Measurements from ENCODE around the gene MARCHF4.

Gene MARCHF4

DNA sequence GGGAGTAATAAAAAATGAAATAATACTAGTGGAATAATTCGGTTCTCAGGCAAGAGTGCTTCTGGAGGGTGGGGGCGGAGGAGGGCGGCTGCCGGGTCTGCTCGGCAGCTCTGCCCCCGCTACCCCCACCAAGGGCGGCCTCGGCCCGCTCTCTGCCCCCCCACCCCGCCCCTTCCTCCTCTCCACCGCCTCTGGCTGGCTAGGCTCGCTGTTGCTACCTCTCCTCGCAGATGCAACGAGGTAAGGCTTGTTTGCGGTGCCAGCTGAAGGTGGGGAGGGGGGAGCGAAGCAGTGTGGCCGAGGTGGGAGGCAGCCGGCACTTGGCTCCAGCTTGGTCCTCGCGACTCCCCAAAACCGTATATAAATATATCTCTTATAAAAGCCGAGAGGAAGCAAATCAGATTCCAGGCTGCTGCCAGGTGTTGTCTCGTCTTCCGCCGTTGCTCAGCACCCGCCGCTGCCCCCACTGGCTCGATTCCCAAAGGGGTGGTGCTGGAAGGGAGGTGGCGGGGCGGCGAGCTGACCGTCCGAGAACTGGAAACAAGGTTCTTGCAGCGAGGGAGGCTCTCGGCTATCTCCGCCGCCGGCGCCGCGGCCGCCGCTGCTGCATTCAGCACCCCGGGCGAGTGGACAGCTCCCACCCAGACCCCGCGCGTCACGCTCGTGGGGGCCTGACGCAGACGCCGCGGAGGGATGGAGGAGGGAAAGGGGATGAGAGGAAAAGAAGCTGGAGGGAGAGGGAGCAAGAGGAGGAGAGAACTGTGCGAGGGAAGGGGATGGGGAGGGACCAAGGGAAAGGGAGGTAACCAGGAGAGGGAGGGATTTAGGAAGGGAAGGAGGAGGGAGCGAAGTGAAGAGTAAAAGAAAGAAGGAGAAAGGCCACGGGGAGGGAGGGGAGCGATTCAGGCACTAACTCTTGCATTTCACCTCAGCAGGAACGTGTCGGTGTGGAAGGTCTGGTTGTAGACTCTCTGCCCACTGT lies at the start of gene MARCHF4:
MARCHF4 (minus strand) TSS at position 763 of the 982 bp plus-strand sequence. CDS start 2,223 bp downstream, outside the sequence.
- DNase-seq (ENCODE audit: low spot score) = peak; percentile 20

- DNase-seq (ENCODE audit: low spot score) = no peak
These were observed 48.3 kb upstream of the MARCHF4 start for GRCh38 chr2:216420367-216421101.

DNA sequence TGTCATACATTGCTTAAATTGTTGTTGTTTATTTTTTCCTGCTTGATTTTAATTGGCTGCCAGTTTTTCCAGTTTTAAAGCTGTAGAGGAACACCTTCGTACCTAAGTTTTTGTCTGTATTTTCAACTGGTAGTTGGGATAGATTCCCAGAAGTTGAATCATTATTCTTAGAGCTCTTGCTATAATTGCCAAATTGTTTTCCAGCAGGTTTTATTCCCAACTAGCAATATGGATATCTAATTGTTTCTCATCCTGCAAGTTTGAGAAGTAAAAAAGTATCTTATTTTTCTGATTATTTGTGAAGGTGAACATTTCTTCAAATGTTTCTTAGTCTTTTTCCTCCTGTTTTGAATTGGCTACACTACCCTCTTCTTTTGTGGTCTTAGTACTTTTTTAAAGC lies 46.7 kb upstream of the MARCHF4 start:
- no peak for DNase-seq (ENCODE audit: low spot score)

DNA sequence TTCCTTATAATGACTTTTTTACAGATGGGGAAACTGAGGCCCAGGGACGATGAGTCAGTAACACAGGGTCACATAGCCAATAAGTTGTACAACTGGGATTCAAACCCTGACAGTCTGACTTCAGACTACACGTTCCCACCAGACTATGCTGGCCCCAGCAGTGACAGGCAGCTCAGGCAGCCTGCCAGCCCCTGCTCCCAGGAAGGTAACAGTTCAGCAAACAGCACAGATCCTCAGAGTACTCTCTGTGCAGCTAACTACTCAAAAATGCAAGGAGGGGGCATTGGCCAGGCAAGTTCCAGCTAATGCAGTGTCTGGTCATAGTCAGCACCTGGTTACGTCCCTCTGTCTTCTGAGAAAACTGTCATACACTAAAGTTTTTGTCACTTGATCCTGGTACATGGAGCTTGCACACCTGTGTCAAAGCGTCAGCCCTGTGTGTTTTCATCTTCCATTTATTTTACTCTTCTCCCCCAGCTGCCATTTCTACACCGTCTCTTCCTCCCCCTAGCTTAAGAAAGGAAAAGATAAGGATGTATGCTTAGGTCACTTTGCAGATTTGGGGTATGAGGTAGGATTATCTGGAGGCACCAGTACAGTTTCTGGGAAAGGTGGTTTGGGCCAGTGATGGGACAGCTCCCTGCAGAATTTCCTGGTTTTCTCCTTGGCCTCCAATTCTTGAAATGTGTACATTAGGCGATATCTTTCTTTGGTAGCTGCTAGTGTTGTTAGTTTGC lies 44.5 kb upstream of the MARCHF4 start:
- DNase-seq (ENCODE audit: low spot score) = no peak

GRCh38 chr2:216415541-216415940 lies 43.3 kb upstream of the MARCHF4 start:
- DNase-seq (ENCODE audit: low spot score) = no peak

DNA sequence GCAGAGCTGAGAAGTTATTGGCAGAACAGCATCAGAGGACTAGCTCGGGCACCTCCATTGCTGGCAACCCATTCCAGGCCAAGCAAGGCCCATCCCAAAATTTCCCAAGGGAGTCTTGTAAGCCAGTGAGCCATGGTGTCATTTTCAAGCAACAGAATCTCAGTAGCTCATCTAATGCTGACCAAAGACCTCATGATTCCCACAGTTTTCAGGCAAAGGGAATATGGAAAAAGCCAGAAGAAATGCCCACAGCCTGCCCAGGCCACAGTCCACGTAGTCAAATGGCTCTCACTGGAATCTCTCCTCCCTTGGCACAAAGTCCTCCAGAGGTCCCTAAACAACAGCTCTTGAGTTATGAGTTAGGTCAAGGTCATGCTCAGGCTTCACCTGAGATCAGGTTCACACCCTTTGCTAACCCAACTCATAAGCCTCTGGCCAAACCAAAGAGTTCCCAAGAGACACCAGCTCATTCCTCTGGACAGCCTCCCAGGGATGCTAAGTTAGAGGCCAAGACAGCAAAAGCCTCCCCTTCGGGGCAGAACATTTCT lies 42.6 kb upstream of the MARCHF4 start:
- no peak for DNase-seq (ENCODE audit: low spot score)

GRCh38 chr2:216413882-216414281 lies 41.6 kb upstream of the MARCHF4 start:
- no peak for DNase-seq (ENCODE audit: low spot score)

- peak; percentile 98 for DNase-seq (ENCODE audit: low spot score)
These were observed 40.0 kb upstream of the MARCHF4 start, which contains the start of gene SMARCAL1 for GRCh38 chr2:216412022-216412999. SMARCAL1 (plus strand) TSS chr2:216412484; CDS start chr2:216414705, 2,221 bp downstream.

GRCh38 chr2:216410550-216410949 lies 38.3 kb upstream of the MARCHF4 start:
- no peak for DNase-seq (ENCODE audit: low spot score)

DNA sequence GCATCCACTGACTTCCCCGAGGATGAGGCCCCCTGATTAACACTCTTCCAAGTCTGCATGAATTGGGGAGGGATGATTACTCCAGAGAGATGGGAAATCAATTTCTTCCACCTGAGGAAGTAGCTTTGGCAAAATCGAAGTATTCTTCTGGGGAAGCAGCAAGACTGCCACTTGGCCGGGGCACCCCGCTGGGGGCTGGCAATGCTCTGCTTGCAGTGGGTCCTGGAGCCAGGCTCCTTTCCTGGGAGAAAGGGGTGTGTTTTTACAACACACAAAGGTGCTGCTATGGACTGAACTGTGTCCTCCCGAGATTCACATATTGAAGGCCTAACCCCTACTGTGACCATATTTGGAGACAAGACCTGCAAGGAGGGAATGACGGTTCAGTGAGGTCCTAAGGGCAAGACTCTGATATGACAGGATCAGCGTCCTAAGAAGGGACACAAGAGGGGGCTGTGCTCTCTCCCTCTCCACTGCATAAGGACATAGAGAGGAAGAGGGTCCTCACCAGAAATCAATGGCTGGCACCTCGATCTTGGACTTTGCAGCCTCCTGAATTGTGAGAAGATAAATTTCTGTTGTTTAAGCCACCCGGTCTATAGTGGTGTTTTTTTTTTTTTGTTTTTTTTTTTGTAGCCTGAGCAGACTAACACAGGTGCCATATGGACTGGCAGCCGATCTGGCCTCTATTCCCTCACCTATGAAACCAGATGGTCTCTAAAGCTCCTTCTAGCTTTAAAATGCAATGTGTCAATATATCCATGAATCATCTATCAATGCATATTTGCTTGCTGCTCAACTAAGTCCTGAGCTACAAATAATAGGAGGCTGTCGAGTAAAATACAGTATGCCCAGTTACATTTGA lies 36.4 kb upstream of the MARCHF4 start:
- DNase-seq (ENCODE audit: low spot score) = no peak

DNA sequence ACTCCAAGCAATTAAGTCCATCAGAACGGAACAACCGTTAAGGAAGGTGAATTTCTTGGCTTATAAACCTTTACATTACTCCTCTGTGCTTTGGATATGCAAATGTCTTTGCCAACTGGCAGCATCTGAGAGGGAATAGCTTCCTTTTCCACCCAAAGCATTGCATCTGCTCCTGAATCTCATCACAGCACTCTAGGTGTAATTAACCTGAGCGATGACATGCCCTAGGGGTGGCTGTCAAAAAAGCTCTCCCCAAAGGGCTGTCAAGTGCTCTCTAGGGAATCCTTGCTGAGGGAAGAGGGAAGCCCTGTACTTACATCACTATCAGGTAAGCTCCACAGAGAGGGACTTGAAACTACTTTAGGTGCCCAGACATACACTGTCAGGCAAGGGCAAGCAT lies 34.5 kb upstream of the MARCHF4 start:
- no peak for DNase-seq (ENCODE audit: low spot score)

DNA sequence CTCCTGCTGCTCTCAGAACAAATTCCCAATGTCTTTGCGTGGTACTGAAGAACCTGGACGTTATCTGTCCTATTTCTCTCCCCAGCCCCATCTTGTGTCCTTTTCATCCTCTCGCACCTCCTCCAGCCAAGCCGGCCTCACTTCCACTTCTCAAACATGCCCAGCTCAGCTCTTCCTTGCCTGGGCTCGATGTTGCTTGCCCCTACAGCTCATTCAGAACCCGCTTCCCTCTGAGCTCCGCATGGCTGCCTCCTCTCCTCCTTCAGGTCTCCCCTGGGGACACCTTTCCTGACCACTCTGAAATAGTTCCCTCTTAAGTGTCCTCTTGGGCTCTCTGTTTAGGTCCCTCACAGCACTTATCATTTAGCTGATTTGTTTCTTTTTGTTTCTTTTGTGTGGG lies 33.3 kb upstream of the MARCHF4 start:
- DNase-seq (ENCODE audit: low spot score) = no peak

DNA sequence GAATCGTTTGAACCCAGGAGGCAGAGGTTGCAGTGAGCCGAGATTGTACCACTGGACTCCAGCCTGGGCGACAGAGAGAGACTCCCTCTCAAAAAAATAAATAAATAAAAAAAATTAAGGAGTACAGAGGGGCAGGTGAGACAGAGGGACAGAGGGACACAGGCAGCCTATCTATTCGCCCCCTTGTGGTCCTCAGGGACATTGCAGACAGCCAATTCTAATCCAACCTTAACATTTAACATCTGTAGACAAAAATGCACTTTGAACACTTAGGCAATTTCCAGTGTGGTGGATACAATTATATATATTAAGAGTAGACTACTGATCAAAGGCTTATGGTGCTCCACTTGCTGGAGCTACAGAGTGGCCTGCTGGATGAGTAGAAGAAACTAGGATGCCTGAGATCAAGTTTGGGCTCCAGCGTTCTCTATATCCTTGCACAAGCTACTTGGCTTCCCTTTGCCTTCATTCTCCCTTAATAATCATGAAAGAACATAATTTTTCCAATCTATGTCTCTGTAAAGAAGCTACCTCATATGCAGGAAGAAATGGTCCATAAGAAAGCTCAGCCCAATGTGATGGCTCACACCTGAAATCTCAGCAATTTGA lies 31.8 kb upstream of the MARCHF4 start:
- DNase-seq (ENCODE audit: low spot score) = no peak

- DNase-seq (ENCODE audit: low spot score) = no peak
These were observed 30.5 kb upstream of the MARCHF4 start for GRCh38 chr2:216402751-216403150.

- DNase-seq (ENCODE audit: low spot score) = no peak
These were observed 27.3 kb upstream of the MARCHF4 start for GRCh38 chr2:216399621-216400020.

DNA sequence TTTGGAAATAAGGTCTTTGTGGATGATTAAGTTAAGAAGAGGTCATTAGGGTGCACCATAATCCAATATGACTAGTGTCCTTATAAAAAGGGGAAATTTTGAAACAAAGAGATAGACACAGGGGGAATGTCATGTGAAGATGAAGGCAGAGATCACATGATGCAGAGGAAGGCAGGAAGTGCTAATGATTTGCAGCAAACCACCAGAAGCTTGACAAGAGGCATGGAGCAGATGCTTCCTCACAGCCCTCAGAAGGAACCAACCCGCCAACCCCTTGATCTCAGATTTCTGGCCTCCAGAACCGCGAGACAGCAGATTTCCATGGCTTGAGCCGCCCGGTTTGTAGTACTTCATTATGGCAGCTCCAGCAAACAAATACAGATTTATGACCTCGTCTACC lies 22.6 kb upstream of the MARCHF4 start:
- no peak for DNase-seq (ENCODE audit: low spot score)

GRCh38 chr2:216392945-216393840 lies 20.9 kb upstream of the MARCHF4 start:
- DNase-seq (ENCODE audit: low spot score) = no peak

GRCh38 chr2:216392018-216392562 lies 19.8 kb upstream of the MARCHF4 start:
- DNase-seq (ENCODE audit: low spot score) = no peak
